GM19463 (cell line): ENCODE measurements around the gene TXNRD1.
"Not testable (repeated sequence)": the region's sequence is repeated elsewhere in the genome, so short reads cannot be mapped to it uniquely, and the experiment has no call there.

ENCODE experiments used
- ATAC-seq: cut with Tn5 transposase; IDR thresholded peaks from one replicate; pipeline ENCODE4 v1.9.1; 2021; ENCODE audit warnings: mild to moderate bottlenecking, moderate library complexity; ENCODE audit not compliant: unreplicated experiment

TXNRD1 gene

DNA sequence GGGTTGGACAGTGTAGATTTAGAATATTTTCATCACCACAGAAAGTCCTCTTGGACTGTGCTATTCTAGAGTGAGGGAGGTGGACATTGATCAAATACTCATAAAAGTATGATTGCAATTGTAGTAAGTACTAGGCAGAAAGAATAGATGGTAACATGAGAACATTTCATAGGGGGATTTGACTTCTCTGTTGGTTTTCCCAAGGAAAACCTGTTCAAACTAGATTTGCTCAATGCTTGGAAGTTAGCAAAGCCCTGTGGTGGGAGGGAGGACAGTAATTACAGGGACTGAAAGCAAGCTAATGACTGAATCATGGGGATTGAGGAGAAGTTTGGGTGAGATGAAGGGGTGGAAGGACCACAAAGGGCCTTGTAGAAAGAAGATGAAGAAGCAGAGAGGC, 63.6 kb downstream of the TXNRD1 start:
- no peak for ATAC-seq

DNA sequence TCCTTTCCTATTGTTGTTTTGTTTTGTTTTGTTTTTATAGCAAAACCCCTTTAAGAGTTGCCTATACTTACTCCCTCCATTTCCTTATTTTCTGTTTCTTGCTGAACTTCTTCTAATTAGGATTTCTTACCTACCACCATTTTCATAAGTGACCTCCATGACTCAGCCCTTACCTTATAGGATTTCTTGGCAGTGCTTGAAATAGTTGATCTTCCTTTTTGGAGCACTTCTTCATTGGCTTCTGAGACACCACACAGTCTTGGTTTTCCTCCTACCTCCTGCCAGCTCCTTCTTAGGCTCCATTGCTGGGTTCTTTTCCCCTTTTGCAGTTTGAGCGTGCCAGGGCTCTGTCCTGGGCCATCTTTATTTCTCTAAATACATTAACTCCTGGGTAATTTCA, 64.5 kb downstream of the TXNRD1 start:
- no peak for ATAC-seq

DNA sequence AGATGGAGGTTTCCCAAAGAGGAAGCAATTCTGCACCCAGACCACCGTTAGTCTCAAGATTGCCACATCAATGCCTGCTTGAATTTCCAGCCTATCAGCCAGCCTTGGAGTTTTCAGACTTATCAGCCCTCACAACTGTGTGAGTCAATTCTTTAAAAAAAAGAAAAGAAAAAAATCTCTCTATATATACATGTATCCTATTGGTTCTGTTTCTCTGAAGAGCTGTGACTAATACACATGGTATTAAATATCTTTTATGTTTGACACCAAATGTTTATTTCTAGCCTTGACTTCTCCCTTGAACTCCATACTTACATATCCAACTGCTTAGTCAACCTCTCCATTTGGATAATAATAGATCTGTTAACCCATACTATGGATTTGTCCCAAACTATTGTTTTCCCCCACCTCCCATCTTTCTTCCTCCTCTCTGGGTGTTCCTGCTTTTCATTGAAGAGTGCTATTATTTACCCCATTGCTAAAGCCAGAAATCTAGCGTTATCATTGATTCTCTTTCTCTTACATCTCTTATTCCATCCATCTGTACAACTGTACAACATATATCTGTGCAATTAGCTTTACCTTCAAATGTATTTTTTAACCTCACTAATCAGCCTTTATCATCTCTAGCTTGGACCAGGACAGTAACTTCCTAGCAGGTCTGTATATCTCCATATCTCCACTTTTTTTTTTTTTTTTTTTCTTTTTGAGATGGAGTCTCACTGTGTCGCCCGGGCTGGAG, 65.3 kb downstream of the TXNRD1 start:
- no peak for ATAC-seq

GRCh38 chr12:104281636-104282035, 66.1 kb downstream of the TXNRD1 start:
- ATAC-seq: no peak

- no peak for ATAC-seq
Observed at GRCh38 chr12:104282109-104282508, 66.5 kb downstream of the TXNRD1 start.

GRCh38 chr12:104285740-104286515, 70.3 kb downstream of the TXNRD1 start:
- ATAC-seq: no peak

DNA sequence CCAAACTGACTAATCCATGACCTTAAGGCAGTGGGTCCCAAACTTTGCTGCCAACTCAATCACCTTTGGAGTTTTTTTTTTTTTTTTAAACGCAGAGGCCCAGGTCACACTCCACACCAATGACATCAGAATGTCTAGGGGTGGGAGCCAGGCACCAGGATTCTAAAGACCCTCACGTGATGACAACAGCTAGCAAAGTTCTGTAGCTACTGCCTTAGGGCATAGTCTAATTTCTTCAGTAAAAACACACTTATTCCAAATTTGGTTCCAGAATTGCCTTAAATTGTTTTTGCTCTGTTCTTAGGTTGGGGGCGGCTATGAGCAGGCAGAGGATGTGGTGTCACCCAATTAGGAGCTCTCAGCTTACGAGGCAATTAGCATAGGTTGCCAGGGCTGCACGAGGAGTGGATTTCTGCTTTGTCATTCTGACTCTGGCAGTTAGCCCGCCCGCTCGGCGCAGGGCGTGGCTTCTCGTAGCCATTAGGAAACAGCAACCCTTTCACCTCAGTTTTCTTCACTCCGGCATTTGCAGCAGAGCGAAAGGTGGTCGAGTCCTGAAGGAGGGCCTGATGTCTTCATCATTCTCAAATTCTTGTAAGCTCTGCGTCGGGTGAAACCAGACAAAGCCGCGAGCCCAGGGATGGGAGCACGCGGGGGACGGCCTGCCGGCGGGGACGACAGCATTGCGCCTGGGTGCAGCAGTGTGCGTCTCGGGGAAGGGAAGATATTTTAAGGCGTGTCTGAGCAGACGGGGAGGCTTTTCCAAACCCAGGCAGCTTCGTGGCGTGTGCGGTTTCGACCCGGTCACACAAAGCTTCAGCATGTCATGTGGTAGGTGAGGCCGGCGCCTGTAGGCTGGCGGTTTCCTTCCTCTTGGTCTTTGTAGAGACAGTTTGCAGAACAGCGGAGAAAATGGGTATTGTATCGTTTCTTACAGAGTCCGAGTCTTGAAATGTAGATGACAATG, 71.2 kb downstream of the TXNRD1 start:
- ATAC-seq: peak; percentile 87

DNA sequence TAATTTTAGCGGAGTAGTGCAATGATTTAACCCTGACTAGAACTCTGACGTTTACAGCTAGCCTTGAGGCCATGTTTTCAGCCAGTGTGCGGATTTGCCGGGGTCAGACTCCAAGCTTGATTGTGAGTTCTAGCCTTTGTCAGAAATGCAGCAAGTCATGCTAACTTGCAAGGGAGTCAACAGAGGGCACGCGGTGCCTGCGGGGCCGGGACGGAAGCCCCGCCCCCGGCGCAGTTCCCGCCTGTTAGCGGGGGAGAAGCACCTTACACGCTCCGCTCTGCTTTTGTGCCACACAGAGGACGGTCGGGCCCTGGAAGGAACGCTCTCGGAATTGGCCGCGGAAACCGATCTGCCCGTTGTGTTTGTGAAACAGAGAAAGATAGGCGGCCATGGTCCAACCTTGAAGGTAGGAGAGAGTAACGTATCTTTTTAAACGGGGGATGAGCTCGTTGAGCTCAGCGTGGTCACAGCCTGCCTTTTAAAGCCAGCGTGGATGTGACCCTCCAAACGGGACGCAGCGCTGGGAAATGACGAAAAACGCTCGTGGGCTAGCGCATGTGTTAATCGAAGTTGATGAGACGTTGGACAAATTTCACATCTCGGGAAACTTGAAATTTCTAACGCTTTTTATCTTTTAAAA, 73.2 kb downstream of the TXNRD1 start:
- ATAC-seq: peak; percentile 50

DNA sequence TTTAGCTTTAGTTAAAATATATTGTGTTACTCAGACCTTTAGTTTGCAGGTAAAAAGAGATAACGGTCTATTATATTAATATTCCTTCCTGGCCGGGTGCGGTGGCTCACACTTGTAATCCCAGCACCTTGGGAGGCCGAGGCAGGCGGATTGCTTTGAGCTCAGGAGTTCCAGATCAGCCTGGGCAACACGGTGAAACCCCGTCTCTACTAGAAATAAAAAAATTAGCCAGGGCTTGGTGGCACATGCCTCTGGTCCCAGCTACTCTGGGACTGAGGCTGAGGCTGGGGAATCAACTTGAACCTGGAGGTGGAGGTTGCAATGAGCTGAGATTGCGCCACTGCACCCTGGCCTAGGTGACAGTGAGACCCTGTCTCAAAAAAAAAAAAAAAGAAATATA, 74.7 kb downstream of the TXNRD1 start:
- no peak for ATAC-seq

DNA sequence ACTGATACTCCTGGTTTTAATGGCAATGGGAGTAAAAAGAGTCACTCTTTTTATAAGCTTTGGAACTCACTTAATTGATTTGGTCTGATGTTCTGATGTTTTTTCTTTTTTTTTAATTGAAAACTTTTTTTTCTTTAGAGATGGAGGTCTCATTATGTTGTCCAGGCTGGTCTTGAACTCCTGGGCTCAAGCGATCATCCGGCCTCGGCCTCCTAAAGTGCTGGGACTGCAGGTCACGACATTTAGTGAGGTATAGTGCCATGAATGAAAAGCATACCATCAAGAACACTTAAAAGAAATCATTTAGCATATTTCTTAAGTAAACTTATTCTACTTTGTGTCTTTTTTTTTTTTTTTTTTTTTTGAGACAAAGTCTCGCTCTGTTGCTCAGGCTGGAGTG, 75.3 kb downstream of the TXNRD1 start:
- no peak for ATAC-seq

DNA sequence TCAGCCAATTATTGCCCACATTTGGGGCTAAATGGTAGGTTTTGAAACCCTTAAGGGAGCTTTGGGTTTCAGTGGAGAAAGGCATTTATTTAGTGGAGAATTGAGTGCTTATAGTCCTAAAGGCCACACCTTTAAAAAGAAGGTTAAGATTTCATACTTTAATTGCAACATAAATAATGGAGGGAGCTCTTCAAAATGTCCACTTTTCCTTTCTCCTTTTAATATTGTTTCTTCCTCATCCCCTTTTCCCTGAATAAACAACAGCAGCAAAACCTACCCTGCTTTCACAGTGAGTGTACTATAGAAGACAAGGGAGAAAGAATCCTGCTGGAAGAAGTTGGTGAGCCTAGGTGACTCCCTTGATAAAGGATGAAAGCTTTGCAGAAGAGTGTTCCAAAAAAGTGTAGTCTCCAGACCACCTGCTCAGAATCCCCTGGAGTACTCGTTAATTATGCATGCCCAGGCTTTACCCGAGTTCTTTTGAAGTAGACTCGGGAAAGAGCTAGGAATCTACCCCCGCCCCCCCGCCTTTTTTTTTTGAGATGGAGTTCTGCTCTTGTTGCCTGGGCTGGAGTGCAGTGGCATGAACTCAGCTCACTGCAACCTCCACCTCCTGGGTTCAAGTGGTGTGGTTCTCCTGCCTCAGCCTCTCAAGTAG, 76.4 kb downstream of the TXNRD1 start:
- no peak for ATAC-seq

DNA sequence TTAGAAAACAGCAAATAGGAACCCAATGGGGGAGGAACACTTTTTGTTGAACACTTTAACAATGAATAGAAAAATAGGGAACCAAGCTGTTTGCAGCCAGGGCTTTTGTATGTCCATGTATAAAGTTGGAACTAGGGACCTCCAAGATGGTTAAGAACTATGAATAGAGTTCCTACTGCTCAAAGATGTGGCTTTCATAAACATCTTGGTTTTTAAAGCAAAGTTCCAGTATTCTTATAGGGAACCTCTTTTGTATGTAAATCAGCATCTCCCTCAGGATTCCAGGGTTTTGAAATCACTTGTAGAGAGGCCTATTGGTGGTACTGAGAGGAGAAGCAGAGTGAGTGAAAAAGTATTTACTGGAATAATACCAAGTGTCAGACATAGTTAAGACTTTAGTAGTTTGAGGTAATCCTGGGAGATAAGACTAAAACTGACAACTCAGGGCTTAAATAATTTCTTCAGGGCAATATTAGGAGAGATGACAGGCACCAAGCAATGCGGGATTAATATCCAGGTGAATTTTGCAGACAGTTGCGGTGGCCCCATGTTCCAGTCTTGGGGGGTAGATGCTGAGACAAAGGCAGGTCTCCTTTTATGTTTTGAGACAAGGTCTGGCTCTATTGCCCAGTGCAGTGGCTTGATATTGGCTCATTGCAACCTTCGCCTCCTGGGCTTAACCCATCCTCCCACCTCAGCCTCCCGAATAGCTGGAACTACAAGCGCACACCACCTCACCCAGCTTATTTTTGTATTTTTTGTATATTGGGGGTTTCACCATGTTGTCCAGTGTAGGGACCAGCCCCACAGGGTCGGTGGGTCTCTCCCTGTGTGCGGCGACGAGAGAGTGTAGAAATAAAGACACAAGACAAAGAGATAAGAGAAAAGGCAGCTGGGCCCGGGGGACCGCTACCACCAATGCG, 77.6 kb downstream of the TXNRD1 start:
- no peak for ATAC-seq

DNA sequence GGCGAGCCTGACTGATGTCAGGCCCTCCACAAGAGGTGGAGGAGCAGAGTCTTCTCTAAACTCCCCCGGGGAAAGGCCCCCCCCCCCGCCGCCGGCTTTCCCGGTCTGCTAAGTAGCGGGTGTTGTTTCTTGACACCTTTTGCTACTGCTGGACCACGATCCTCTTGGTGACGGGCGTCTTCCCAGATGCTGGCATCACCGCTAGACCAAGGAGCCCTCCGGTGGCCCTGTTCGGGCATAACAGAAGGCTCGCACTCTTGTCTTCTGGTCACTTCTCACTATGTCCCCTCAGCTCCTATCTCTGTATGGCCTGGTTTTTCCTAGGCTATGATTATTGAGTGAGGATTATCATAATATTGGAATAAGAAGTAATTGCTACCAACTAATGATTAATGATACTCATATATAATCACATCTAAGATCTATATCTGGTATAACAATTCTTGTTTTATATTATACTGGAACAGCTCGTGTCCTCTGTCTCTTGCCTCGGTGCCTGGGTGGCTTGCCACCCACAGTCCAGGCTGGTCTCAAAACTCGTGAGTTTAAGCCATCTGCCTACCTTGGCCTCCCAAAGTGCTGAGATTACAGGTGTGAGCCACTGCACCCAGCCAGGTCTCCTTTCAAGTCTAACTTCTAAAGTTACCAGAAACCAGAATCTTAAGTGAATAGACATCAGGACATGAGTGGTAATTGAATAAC, 78.7 kb downstream of the TXNRD1 start:
- not testable (repeated sequence) for ATAC-seq

- ATAC-seq: no peak
Observed at GRCh38 chr12:104294927-104295668, 79.5 kb downstream of the TXNRD1 start.

DNA sequence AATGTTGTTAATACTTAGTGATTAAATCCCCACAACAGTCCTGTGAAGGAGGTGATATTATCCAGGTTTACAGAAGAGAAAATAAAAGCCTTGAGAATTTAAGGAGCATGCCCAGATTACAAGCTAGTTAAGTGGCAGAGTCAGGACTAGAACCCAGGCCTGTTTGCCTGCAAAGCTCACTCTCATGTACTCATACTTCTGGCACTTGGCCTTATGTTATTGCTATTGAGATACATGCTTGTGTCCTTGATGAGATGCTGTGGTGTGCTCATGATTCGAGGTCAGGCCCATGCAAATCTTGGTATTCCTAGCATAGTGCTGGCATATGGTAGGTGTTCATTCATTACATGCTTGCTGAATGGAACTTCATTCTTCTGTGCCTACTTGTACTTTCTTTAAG, 80.4 kb downstream of the TXNRD1 start:
- no peak for ATAC-seq

GRCh38 chr12:104296718-104297117, 81.1 kb downstream of the TXNRD1 start:
- ATAC-seq: no peak

GRCh38 chr12:104297477-104298113, 82.0 kb downstream of the TXNRD1 start:
- no peak for ATAC-seq
